ENCODE results near the gene ADGRF1.

DNA sequence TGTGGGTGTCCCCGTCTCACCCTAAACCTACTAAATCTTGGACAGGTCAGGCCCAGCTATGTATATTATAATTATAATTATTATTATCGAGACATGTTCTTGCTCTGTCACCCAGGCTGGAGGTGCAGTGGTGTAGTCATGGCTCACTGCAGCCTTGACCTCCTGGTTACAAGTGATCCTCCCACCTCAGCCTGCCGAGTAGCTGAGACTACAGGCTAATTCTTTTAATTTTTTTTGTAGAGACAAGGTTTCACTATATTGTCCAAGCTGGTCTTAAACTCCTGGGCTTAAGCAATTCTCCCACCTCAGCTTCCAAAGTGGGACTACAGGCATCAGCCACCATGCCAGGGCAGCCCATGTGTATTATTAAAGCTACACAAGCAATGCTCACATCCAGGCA lies 10.5 kb downstream of the ADGRF1 start:
- no peak for TF ChIP-seq EZH2 (IDR thresholded peaks at IDR 0.05; ENCODE audit: low read length, missing control alignments)
- no peak for TF ChIP-seq CTCF (conservative IDR thresholded peaks at IDR 0.05 in 1 of 2, IDR thresholded peaks at IDR 0.05 in 1 of 2; ENCODE audit: low read depth in 1 of 2, low read length in 2 of 2)
